Peyer's patch (tissue), 4 donors: Measurements from ENCODE around the gene TRIM10. TPM values are rescaled to one million over a fixed set of nuclear protein-coding genes. Genes with fewer than 3 reads are reported as not detected.
"Not testable (repeated sequence)": the region's sequence is repeated elsewhere in the genome, so short reads cannot be mapped to it uniquely, and the experiment has no call there.

Source experiments
- DNase-seq, 3 donors: peaks; one replicate each; pipeline ENCODE4 v3.0.0-alpha.2; 2017 to 2019
- H3K27ac ChIP-seq, 4 donors: fragments of 200-600 bp; sonication (generic); one replicate each; pipeline ENCODE4 v1.5.1; 2016 to 2019
- H3K27me3 ChIP-seq, 2 donors: fragments of 200-600 bp; sonication (generic); one replicate each; pipeline ENCODE4 v1.5.1; 2019
- H3K36me3 ChIP-seq, 3 donors: fragments of 200-600 bp; sonication (generic); one replicate each; pipeline ENCODE4 v1.5.1; 2016 to 2019
- H3K4me1 ChIP-seq, 4 donors: fragments of 200-600 bp; sonication (generic); one replicate each; pipeline ENCODE4 v1.5.1; 2016 to 2019
- H3K4me3 ChIP-seq, 4 donors: fragments of 200-600 bp; sonication (generic); 1 replicate in 3 of 4; 2 replicates in 1 of 4; pipeline ENCODE4 v1.5.1; 2016 to 2019; ENCODE audit warnings: mild to moderate bottlenecking in 1 of 4
- H3K9me3 ChIP-seq, 4 donors: fragments of 200-600 bp; sonication (generic); one replicate each; pipeline ENCODE4 v1.5.1; 2016 to 2019; ENCODE audit warnings: mild to moderate bottlenecking in 1 of 4
- CTCF ChIP-seq, 6 experiments: fragments of 450-650 bp in 4 of 6; fragments of 200-600 bp in 2 of 6; sonication (generic) in 1 of 6; IDR thresholded peaks; one replicate each; pipeline ENCODE4 v1.5.1; 2017 to 2019; ENCODE audit warnings: antibody characterized with exemption in 6 of 6, mild to moderate bottlenecking in 3 of 6, moderate library complexity in 1 of 6
- POLR2A ChIP-seq, 2 donors: fragments of 450-650 bp; IDR thresholded peaks; one replicate each; pipeline ENCODE4 v1.5.1; 2017; ENCODE audit warnings: antibody characterized with exemption in 2 of 2, mild to moderate bottlenecking in 2 of 2, moderate library complexity in 2 of 2
- total RNA-seq, 4 donors: library from RNA; depleted of rRNA; stranded (reverse); fragments of >200 nt; gene quantifications; one replicate each; pipeline ENCODE4 v1.1.0, GENCODE V29; 2016

TRIM10 gene
- total RNA-seq, 4 donors from 2014 or later = 2.5 to 7.4 (median 6.3) TPM

- H3K9me3 ChIP-seq = no peaks in the 10 kb centered on the region
- no peaks in the 10 kb centered on the region for H3K27me3 ChIP-seq
- H3K36me3 ChIP-seq = peaks cover 0 to 18% (median 0%) of the 10 kb centered on the region in 3 donors
- no peak for TF ChIP-seq POLR2A (IDR thresholded peaks at IDR 0.05)
- TF ChIP-seq CTCF (IDR thresholded peaks at IDR 0.05) = peak; percentile 31 to 88 (median 76)
- no peak overlapping the region for H3K4me3 ChIP-seq
- H3K4me1 ChIP-seq = peaks cover 0 to 9% (median 0%) of the 10 kb centered on the region in 4 donors
- no peak overlapping the region for H3K27ac ChIP-seq
- no peak for DNase-seq
Measured at GRCh38 chr6:30169658-30170614, 8.9 kb upstream of the TRIM10 start.

- Histone ChIP-seq H3K4me3 (no peak overlapping the region), H3K4me1 (peaks cover 0 to 9% (median 0%) of the 10 kb centered on the region in 4 donors), H3K36me3 (peaks cover 0 to 18% (median 0%) of the 10 kb centered on the region in 3 donors), H3K27me3 (no peaks in the 10 kb centered on the region), H3K27ac (no peak overlapping the region), H3K9me3 (no peaks in the 10 kb centered on the region)
- no peak for TF ChIP-seq CTCF (IDR thresholded peaks at IDR 0.05)
- TF ChIP-seq POLR2A (IDR thresholded peaks at IDR 0.05) = no peak
- no peak for DNase-seq
Measured at GRCh38 chr6:30168741-30169140, 7.7 kb upstream of the TRIM10 start.

GRCh38 chr6:30167101-30167500 is 6.1 kb upstream of the TRIM10 start:
- no peaks in the 10 kb centered on the region for H3K27me3 ChIP-seq
- DNase-seq = no peak
- no peak overlapping the region for H3K4me3 ChIP-seq
- TF ChIP-seq CTCF (IDR thresholded peaks at IDR 0.05) = no peak
- no peak for TF ChIP-seq POLR2A (IDR thresholded peaks at IDR 0.05)
- no peak overlapping the region for H3K27ac ChIP-seq
- H3K4me1 ChIP-seq = peaks cover 0 to 6% (median 0%) of the 10 kb centered on the region in 4 donors
- peaks cover 0 to 18% (median 0%) of the 10 kb centered on the region in 3 donors for H3K36me3 ChIP-seq
- H3K9me3 ChIP-seq = no peaks in the 10 kb centered on the region

- not testable (repeated sequence) for DNase-seq, H3K9me3 ChIP-seq
- H3K36me3 ChIP-seq = peaks cover 0 to 18% (median 0%) of the 10 kb centered on the region in 3 donors
Measured at GRCh38 chr6:30165238-30165637, 4.2 kb upstream of the TRIM10 start.

GRCh38 chr6:30164714-30165113 is 3.7 kb upstream of the TRIM10 start:
- Histone ChIP-seq H3K4me3 (peak overlapping the region in 3 of 4 donors; percentile 35 to 78 (median 57)), H3K27ac (peak overlapping the region in 3 of 4 donors; percentile 75 to 99 (median 91)), H3K9me3 (no peaks in the 10 kb centered on the region), H3K27me3 (no peaks in the 10 kb centered on the region), H3K4me1 (no peaks in the 10 kb centered on the region), H3K36me3 (peaks cover 0 to 18% (median 0%) of the 10 kb centered on the region in 3 donors)
- TF ChIP-seq CTCF (IDR thresholded peaks at IDR 0.05) (no peak), POLR2A (IDR thresholded peaks at IDR 0.05) (no peak)
- no peak for DNase-seq

More at GRCh38 chr6:30165238-30165637, 4.2 kb upstream of the TRIM10 start:
- peak overlapping the region in 2 of 4 donors; percentile 57 to 78 for H3K4me3 ChIP-seq
- H3K27me3 ChIP-seq, H3K27ac ChIP-seq, H3K4me1 ChIP-seq: not testable (repeated sequence)
